ENCODE results near the gene PHOSPHO1. TPM values are rescaled to one million over a fixed set of nuclear protein-coding genes. Genes with fewer than 3 reads are reported as not detected.

Gene PHOSPHO1
- total and polyA plus RNA-seq, 2 of the 13 experiments (the other 11 are each of a cell fraction or from before 2014, with no cell fraction given) = not detected

- DNase-seq (ENCODE audit: low spot score) = no peak
- FAIRE-seq = no peak
- TF ChIP-seq RBAK (CRISPR knock-in tag; IDR thresholded peaks at IDR 0.05) = no peak
- TF ChIP-seq, protein P1, sequence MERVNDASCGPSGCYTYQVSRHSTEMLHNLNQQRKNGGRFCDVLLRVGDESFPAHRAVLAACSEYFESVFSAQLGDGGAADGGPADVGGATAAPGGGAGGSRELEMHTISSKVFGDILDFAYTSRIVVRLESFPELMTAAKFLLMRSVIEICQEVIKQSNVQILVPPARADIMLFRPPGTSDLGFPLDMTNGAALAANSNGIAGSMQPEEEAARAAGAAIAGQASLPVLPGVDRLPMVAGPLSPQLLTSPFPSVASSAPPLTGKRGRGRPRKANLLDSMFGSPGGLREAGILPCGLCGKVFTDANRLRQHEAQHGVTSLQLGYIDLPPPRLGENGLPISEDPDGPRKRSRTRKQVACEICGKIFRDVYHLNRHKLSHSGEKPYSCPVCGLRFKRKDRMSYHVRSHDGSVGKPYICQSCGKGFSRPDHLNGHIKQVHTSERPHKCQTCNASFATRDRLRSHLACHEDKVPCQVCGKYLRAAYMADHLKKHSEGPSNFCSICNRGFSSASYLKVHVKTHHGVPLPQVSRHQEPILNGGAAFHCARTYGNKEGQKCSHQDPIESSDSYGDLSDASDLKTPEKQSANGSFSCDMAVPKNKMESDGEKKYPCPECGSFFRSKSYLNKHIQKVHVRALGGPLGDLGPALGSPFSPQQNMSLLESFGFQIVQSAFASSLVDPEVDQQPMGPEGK (CRISPR knock-in tag; IDR thresholded peaks at IDR 0.05) = 0 out of 2 replicates have a peak, but pooled peaks have one; percentile 26
- 0 out of 2 replicates have a peak, but pooled peaks have one; percentile 29 for TF ChIP-seq ZBTB7B (CRISPR knock-in tag; IDR thresholded peaks at IDR 0.05)
- TF ChIP-seq, protein P2, sequence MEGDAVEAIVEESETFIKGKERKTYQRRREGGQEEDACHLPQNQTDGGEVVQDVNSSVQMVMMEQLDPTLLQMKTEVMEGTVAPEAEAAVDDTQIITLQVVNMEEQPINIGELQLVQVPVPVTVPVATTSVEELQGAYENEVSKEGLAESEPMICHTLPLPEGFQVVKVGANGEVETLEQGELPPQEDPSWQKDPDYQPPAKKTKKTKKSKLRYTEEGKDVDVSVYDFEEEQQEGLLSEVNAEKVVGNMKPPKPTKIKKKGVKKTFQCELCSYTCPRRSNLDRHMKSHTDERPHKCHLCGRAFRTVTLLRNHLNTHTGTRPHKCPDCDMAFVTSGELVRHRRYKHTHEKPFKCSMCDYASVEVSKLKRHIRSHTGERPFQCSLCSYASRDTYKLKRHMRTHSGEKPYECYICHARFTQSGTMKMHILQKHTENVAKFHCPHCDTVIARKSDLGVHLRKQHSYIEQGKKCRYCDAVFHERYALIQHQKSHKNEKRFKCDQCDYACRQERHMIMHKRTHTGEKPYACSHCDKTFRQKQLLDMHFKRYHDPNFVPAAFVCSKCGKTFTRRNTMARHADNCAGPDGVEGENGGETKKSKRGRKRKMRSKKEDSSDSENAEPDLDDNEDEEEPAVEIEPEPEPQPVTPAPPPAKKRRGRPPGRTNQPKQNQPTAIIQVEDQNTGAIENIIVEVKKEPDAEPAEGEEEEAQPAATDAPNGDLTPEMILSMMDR (CRISPR knock-in tag; IDR thresholded peaks at IDR 0.05) = peak; percentile 65
- no peak for TF ChIP-seq NR1H2 (CRISPR knock-in tag; IDR thresholded peaks at IDR 0.05; ENCODE audit: borderline replicate concordance, low read depth)
- peak; percentile 43; the same call in 1 of the 2 replicates for TF ChIP-seq ZNF576 (CRISPR knock-in tag; IDR thresholded peaks at IDR 0.05)
- 0 out of 2 replicates have a peak, but pooled peaks have one; percentile 29 for TF ChIP-seq MAX (IDR thresholded peaks at IDR 0.05)
- peak; percentile 11 for TF ChIP-seq HNRNPK (IDR thresholded peaks at IDR 0.05; ENCODE audit: low read depth, low read length, poor library complexity, severe bottlenecking)
- no peak for TF ChIP-seq ZNF512 (CRISPR knock-in tag; IDR thresholded peaks at IDR 0.05)
- TF ChIP-seq JARID2 (CRISPR knock-in tag; IDR thresholded peaks at IDR 0.05; ENCODE audit: insufficient replicate concordance) = no peak
- TF ChIP-seq STAG1 (CRISPR knock-in tag; IDR thresholded peaks at IDR 0.05) = peak; percentile 25; the same call in 1 of the 2 replicates
Measured at GRCh38 chr17:49218941-49219913, 11.4 kb downstream of the PHOSPHO1 start.

More at GRCh38 chr17:49218941-49219913, 11.4 kb downstream of the PHOSPHO1 start:
- intact Hi-C loops (cut with micrococcal nuclease; ENCODE audit: unreplicated experiment) = no loop called here
- no TSS peak for BruUV-seq (replicated peaks)
- ATAC-seq = peak; percentile 23
- Histone ChIP-seq H4K20me1 (ENCODE audit: insufficient read depth, low read length) (no peaks in the 10 kb centered on the region), H3K27me3 (ENCODE audit: control insufficient read depth in 1 of 2, insufficient read depth in 2 of 2, low read length in 2 of 2) (peaks cover 9 to 71% of the 10 kb centered on the region in 2 experiments; a peak in 4 of 5 replicates), H3K4me3 (replicated peaks in 1 of 3; ENCODE audit: insufficient read depth in 1 of 3, low read depth in 2 of 3, low read length in 3 of 3) (no peak overlapping the region; a peak in 1 of 6 replicates), H3K9me3 (ENCODE audit: low read length) (no peaks in the 10 kb centered on the region), H3K27ac (ENCODE audit: extremely low read length, insufficient read depth, low read length) (no peak overlapping the region), H3K9ac (ENCODE audit: insufficient read depth, low read depth, low read length) (no peak overlapping the region), H3K4me2 (ENCODE audit: low read depth, low read length) (no peak overlapping the region), H2AFZ (ENCODE audit: low read length) (no peak overlapping the region), H3K79me2 (ENCODE audit: insufficient read depth, low read length) (no peaks in the 10 kb centered on the region), H3K36me3 (replicated peaks in 1 of 2; ENCODE audit: control insufficient read depth in 1 of 2, insufficient read depth in 2 of 2, low read length in 2 of 2) (no peaks in the 10 kb centered on the region), H3K4me1 (ENCODE audit: insufficient read depth, low read length) (peaks cover 13% of the 10 kb centered on the region)
- 31% methylated on average over 34 of the region's 37 CpGs for WGBS (ENCODE audit: low lambda C conversion rate)
- CTCF ChIA-PET (ENCODE audit: low intra/inter-chr PET ratio, low total read pairs) = no interaction called here
- POLR2A ChIA-PET = no interaction called here
- in situ Hi-C loops (cut with HindIII; ENCODE audit: extremely low pct_ligation_motif_present, low pct_unique_long_range_greater_than_20kb) = no loop called here
